ENCODE results near the gene DCC.

Gene DCC

GRCh38 chr18:52691841-52692240, 351.8 kb downstream of the DCC start:
- ChIA-PET CTCF (no interaction called here), POLR2A (ENCODE audit: low non-redundant PET) (no interaction called here)
- no peak for TF ChIP-seq CTCF (conservative IDR thresholded peaks at IDR 0.05; ENCODE audit: low read depth)

GRCh38 chr18:52694804-52695203, 354.8 kb downstream of the DCC start:
- POLR2A ChIA-PET (ENCODE audit: low non-redundant PET) = no interaction called here
- TF ChIP-seq CTCF (conservative IDR thresholded peaks at IDR 0.05; ENCODE audit: low read depth) = no peak
- no peak overlapping the region for H3K27ac ChIP-seq
- no peak for DNase-seq (ENCODE audit: low spot score)
- CTCF ChIA-PET = no interaction called here

More at GRCh38 chr18:52691841-52692240, 351.8 kb downstream of the DCC start:
- no peak for DNase-seq (ENCODE audit: low spot score)
- H3K27ac ChIP-seq = no peak overlapping the region

- H3K27ac ChIP-seq = no peak overlapping the region
- no peak for TF ChIP-seq CTCF (conservative IDR thresholded peaks at IDR 0.05; ENCODE audit: low read depth)
- no peak for DNase-seq (ENCODE audit: low spot score)
- ChIA-PET CTCF (no interaction called here), POLR2A (ENCODE audit: low non-redundant PET) (no interaction called here)
These were observed 360.1 kb downstream of the DCC start for GRCh38 chr18:52700116-52700515.

- ChIA-PET CTCF (no interaction called here), POLR2A (ENCODE audit: low non-redundant PET) (no interaction called here)
- DNase-seq (ENCODE audit: low spot score) = no peak
- no peak overlapping the region for H3K27ac ChIP-seq
- no peak for TF ChIP-seq CTCF (conservative IDR thresholded peaks at IDR 0.05; ENCODE audit: low read depth)
These were observed 360.8 kb downstream of the DCC start for GRCh38 chr18:52700816-52701215.

GRCh38 chr18:52701219-52701935, 361.4 kb downstream of the DCC start:
- H3K27ac ChIP-seq = no peak overlapping the region
- TF ChIP-seq CTCF (conservative IDR thresholded peaks at IDR 0.05; ENCODE audit: low read depth) = no peak
- DNase-seq (ENCODE audit: low spot score) = no peak
- POLR2A ChIA-PET (ENCODE audit: low non-redundant PET) = no interaction called here
- CTCF ChIA-PET = no interaction called here

GRCh38 chr18:52715421-52715820, 375.4 kb downstream of the DCC start:
- DNase-seq (ENCODE audit: low spot score) = no peak
- POLR2A ChIA-PET (ENCODE audit: low non-redundant PET) = no interaction called here

More at GRCh38 chr18:52715421-52715820, 375.4 kb downstream of the DCC start:
- no peak overlapping the region for H3K27ac ChIP-seq
- CTCF ChIA-PET = no interaction called here
- TF ChIP-seq CTCF (conservative IDR thresholded peaks at IDR 0.05; ENCODE audit: low read depth) = no peak

Data from RWPE1 (cell line).